HG03354 (cell line): ENCODE measurements around the gene SRC.
"Not testable (repeated sequence)": the region's sequence is repeated elsewhere in the genome, so short reads cannot be mapped to it uniquely, and the experiment has no call there.

Experiments
- ATAC-seq: cut with Tn5 transposase; IDR thresholded peaks from one replicate; pipeline ENCODE4 v1.9.1; 2021; ENCODE audit warnings: mild to moderate bottlenecking; ENCODE audit not compliant: unreplicated experiment, poor library complexity, severe bottlenecking

Gene SRC

GRCh38 chr20:37359836-37360235, 13.9 kb downstream of the SRC start:
- no peak for ATAC-seq

- ATAC-seq: no peak
These were observed 14.6 kb downstream of the SRC start for GRCh38 chr20:37360391-37361115.

- no peak for ATAC-seq
These were observed 15.4 kb downstream of the SRC start for GRCh38 chr20:37361336-37361735.

- ATAC-seq: no peak
These were observed 16.4 kb downstream of the SRC start for GRCh38 chr20:37362231-37362792.

DNA sequence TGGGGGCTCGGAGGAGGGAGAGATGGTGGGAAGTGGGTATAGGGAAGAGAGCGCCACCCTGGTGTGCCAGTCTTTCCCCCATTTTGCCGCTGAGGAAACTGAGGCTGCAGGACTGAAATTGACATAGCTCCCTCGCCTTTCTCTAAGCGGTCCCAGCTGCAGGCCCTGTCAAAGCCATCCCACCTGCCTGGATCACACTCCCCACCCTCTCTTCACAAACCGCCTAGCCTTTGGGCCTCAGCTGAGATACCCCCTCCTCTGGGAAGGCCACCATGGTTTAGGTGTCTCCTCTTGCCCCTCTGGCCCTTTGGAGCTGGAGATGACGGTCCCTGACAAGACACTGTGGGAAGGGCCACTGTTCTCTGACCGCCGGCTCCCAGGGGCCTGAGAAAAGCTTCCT, 16.9 kb downstream of the SRC start:
- no peak for ATAC-seq

DNA sequence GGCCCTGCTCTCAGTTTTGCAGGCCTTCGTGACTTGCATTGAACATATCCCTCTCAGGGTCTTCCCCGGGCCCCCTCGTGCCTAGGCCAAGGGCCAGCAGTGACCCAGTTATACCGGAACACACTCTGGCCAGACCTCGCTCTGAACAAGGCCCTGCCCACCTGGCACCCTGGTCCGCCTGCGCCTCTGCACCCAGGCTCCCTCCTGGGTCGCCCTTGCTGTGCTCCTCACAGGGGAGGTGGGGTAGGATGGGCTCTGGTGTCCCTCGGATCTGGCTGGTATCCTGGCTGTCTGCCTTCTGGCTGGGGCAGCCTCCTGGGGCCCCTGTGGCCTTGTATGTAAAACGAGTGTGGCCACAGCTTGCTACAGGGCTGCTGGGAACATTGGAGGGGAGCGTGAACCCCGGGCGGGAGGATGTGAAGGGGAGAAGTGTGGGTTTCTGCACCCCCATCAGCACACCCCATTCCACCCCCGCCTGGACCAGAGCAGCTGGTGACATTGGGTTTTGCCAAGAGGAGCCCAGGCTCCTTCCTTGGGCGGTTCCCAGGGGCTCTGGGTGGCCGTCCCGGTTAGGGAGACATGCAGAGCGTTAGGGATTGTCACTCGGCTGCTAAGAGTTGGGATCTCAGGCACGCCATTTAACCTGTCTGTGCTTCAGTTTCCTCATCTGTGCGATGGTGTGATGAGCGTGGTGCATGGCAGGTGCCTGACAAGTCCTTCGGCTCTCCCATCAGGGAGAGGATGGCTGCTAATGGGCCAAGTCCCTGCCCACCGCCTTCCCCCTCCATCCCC, 17.5 kb downstream of the SRC start:
- no peak for ATAC-seq

GRCh38 chr20:37364013-37364926, 18.3 kb downstream of the SRC start:
- no peak for ATAC-seq

DNA sequence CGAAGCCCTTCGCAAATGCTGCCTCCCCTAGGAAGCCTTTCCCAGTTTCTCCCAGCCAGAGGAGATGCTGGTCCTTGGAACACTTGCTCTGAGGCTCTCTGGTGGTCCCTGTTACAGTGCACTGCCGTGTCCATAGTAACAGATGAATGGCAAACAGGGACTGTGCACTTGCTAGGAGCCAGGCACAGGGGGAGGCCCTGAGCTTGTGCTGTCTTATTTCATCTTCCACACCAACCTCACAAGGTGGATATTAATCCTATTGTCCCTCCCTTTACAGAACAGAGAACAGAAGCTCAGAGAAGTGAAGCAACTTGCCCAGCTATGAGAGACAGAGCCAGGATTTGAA, 19.0 kb downstream of the SRC start:
- ATAC-seq: no peak

GRCh38 chr20:37365760-37366638, 20.1 kb downstream of the SRC start:
- peak; percentile 75 for ATAC-seq

- ATAC-seq: peak; percentile 15
These were observed 20.8 kb downstream of the SRC start for GRCh38 chr20:37366743-37367142.

GRCh38 chr20:37369846-37370245, 23.9 kb downstream of the SRC start:
- ATAC-seq: no peak

DNA sequence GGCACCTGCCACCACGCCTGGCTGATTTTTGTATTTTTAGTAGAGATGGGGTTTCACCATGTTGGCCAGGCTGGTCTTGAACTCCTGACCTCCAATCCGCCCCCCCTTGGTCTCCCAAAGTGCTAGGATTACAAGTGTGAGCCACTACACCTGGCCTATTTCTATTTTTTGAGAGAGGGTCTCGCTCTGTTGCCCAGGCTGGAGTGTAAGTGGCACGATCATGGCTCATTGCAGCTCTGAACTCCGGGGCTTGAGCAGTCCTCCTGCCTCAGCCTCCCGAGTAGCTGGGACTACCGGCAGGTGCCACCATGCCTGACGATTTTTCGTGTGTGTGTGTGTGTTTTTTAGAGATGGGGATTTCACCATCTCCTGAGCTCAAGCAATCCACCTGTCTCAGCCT, 25.9 kb downstream of the SRC start:
- not testable (repeated sequence) for ATAC-seq

DNA sequence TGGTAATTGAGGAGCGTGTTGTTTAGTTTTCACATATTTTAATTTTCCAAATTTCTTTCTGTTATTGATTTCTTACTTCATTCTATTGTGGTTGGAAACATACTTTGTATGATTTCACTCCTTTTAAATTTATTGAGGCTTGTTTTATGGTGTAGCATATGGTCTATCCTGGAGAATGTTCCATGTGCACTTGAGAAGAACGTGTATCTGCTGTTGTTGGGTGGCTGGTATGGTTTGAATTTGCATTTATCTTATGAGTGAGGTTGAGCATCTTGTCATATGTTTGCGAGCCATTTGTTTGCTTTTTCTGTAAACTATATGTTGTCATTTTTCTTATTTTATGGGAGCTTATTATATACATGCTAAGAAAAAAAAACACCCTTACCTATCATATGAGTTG, 26.5 kb downstream of the SRC start:
- no peak for ATAC-seq

- no peak for ATAC-seq
These were observed 27.2 kb downstream of the SRC start for GRCh38 chr20:37373020-37373598.

GRCh38 chr20:37375227-37375626, 29.3 kb downstream of the SRC start:
- peak; percentile 54 for ATAC-seq

DNA sequence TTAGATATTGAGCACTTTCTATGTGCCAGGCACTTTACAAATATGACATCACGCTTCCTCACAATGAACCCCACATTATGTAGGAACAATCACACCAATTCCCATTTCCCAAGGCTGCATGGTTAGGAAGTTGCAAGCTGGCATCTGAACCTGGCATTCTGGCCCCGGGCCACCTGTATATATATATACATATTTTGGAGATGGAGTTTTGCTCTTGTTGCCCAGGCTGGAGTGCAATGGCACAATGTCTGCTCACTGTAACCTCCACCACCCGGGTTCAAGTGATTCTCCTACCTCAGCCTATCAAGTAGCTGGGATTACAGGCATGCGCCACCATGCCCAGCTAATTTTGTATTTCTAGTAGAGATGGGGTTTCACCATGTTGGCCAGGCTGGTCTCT, 30.4 kb downstream of the SRC start:
- no peak for ATAC-seq

- ATAC-seq: no peak
These were observed 30.9 kb downstream of the SRC start for GRCh38 chr20:37376791-37377190.

GRCh38 chr20:37377346-37378081, 31.6 kb downstream of the SRC start:
- peak; percentile 55 for ATAC-seq
